ENCODE data around the gene RUNX1.

The RUNX1 gene

GRCh38 chr21:34782506-34783360 lies 266.4 kb downstream of the RUNX1 start:
- DNase-seq (ENCODE audit: low spot score): no peak

DNA sequence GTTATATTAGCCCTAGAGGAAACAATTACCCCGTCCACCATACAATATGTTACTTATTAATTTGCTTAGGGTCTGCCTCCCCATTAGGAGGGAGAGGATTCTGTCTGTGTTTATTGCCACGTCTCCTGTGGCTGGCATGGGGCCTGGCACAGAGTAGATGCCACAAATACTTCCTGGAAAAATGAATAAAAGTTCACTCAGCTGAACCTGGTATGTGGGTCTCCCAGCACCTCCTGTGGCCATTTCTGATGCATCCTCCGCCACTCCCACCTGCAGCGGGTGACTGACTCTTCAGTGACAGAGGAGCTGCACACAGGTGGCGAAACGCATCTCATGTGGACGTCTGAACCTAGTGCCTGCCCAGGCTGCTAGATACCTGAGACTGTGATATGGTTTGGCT lies 267.6 kb downstream of the RUNX1 start:
- no peak for DNase-seq (ENCODE audit: low spot score)

DNA sequence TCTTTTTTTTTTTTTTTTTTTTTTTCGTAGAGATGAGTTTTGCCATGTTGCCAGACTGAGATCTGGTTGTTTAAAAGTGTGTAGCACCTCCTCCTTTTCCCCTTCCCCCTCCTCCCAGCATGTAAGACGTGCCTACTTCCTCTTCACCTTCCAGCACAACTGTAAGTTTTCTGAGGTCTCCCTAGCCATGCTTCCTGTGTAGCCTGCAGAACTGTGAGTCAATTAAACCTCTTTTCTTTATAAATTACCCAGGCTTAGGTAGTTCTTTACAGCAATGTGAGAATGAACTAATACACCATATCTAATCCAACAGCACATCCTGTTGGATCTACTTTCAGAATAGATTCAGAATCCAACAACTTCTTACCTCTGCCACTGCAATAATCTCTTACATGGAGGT lies 269.2 kb downstream of the RUNX1 start:
- DNase-seq (ENCODE audit: low spot score): no peak

GRCh38 chr21:34775793-34776192 lies 273.3 kb downstream of the RUNX1 start:
- DNase-seq (ENCODE audit: low spot score): no peak

GRCh38 chr21:34774750-34775149 lies 274.4 kb downstream of the RUNX1 start:
- DNase-seq (ENCODE audit: low spot score): no peak

- DNase-seq (ENCODE audit: low spot score): no peak
Observed at GRCh38 chr21:34771512-34772028, 277.5 kb downstream of the RUNX1 start.

DNA sequence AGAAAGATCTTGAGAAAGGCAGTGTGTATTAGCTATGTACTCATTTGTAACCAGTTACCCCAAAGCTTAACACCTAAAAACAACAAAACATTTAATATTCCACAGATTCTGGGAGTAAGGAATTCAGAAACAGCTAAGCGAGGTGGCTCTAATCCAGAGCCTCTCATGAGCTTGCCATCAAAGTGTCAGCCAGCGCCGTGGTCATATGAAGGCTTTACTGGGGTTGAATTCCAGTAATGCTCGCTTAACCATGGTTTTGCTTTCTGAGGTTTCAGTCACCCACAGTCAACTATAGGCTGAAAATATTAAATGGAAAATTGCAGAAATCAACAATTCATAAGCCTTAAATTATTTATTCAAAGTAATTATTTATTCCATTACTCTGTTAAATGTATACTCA lies 278.5 kb downstream of the RUNX1 start:
- no peak for DNase-seq (ENCODE audit: low spot score)

DNA sequence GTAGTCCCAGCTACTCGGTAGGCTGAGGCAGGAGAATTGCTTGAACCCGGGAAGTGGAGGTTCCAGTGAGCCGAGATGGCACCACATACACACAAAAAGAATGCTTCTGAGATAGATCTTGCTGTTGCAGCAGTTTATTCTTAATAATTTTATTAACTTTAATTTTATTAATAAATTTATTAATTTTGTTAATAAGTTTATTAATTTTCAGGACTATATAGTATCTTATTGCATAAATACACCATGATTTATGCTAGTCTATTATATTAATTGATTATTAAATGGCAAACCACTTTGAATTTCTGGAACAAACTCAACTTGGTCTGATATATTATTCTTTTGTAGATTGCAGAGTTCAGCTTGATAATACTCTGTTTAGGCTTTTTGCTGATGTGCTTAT lies 280.8 kb downstream of the RUNX1 start:
- no peak for DNase-seq (ENCODE audit: low spot score)

- no peak for DNase-seq (ENCODE audit: low spot score)
Observed at GRCh38 chr21:34766862-34767261, 282.2 kb downstream of the RUNX1 start.

- no peak for DNase-seq (ENCODE audit: low spot score)
Observed at GRCh38 chr21:34765619-34766018, 283.5 kb downstream of the RUNX1 start.

DNA sequence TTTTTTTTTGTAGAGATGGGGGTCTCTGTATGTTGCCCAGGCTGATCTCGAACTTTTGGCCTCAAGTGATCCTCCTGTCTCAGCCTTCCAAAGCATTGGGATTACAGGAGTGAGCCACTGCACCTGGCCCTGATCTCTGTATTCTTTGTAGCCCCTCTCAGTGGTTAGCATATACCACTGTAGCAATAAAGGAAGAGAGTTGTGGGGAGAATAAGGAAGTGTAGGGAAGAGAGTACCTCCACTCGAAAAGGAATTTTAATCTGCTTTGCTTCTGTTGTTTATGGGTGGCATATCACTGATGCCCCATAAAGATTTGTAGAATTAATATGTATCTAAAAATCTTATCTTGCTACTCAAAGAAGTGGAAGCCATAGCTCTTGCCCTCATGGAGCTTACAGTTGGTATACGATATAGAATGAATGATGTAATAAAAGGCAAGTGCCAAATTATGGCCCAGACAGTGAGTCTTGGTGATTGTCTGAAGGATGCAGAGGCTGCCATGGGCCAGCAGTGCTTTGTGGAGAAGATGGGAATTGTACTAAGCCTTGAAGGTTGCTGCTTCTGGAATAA lies 284.3 kb downstream of the RUNX1 start:
- DNase-seq (ENCODE audit: low spot score): no peak

DNA sequence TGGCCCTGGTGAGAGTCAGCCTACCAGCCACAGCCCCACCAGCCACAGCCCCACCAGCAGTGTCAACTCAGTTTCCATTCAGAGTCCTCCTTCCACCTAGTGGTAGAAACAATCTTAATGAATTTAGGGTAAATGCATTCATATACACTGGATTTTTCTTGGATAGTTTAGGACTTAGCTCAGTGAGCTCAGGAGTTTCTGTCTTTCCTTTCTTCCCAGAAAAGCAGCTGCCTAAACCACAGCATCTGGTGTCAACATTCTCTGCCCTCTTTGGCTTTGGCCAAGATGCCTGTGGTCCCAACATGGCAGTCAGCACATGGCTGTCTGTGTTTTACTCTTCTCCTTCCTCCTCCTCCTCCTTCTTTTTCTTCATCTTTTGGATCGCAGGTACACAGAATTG lies 286.3 kb downstream of the RUNX1 start:
- DNase-seq (ENCODE audit: low spot score): no peak

- no peak for DNase-seq (ENCODE audit: low spot score)
Observed at GRCh38 chr21:34761758-34762330, 287.3 kb downstream of the RUNX1 start.

GRCh38 chr21:34754690-34755647 lies 294.1 kb downstream of the RUNX1 start:
- no peak for DNase-seq (ENCODE audit: low spot score)

DNA sequence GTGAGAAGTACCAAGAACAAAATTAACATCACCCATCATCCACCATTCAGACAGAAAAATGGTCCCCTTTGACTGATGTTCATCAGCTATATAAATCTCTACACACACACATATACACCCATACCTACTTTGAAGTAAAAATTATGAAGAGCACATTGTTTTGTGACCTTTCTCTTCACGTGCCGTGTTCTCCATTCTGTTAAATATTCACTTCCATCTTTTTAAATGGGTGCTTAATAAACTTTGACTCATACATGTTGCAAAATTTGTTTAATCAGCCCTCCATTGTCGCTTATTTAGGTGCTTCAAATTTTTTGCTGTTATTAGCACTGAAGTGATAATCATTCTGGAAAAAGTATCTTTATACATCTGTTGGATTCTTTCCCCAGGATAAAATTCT lies 300.2 kb downstream of the RUNX1 start:
- DNase-seq (ENCODE audit: low spot score): no peak

GRCh38 chr21:34745557-34746255 lies 303.4 kb downstream of the RUNX1 start:
- DNase-seq (ENCODE audit: low spot score): peak; percentile 49

- DNase-seq (ENCODE audit: low spot score): no peak
Observed at GRCh38 chr21:34744801-34745200, 304.3 kb downstream of the RUNX1 start.

DNA sequence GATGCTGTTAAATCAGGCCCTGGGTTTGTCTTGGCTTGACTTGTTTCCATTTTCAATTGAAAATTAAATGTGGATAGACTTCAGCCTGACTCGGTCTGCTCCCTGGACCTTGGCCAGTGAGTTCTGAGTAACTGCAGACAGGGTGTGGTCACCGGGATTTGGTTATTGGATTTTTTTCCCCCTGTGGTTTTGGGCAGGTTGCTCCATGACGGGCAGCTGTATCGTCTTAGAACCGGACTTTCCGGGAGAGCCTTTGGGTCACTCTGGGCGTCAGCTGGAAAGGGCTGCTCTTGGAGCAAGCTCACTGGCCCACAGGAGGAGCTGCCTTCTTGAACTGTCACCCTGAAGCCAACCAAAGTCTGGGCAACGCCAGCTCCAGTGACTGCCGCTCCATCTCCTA lies 305.3 kb downstream of the RUNX1 start:
- no peak for DNase-seq (ENCODE audit: low spot score)

DNA sequence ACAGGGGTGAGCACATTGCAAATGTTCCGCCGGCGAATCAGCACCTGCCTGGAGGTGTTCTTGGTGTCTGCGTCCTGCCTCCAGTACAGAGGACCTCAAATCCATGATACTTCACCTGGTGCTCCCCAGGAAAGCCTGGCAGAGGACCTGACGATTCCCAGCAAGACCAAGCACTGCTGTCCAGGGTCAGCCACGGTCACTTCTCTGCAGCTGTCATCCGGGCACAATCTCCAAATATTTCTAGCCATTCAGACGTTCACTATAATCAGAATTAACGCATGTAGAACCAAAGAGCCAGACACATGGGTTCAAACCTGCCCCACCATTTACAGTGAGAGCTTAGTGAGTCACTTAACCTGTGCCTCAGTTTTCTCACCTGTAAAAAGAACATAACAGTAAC lies 305.8 kb downstream of the RUNX1 start:
- no peak for DNase-seq (ENCODE audit: low spot score)

GRCh38 chr21:34740198-34740597 lies 308.9 kb downstream of the RUNX1 start:
- no peak for DNase-seq (ENCODE audit: low spot score)
